HG03064 (cell line): Measurements from ENCODE around the gene ZNF587.
"Not testable (repeated sequence)": the region's sequence is repeated elsewhere in the genome, so short reads cannot be mapped to it uniquely, and the experiment has no call there.

Experiments
- ATAC-seq: cut with Tn5 transposase; IDR thresholded peaks from one replicate; pipeline ENCODE4 v1.9.1; 2021; ENCODE audit warnings: low read depth; ENCODE audit not compliant: unreplicated experiment

ZNF587 gene

GRCh38 chr19:57873883-57874799, 24.5 kb downstream of the ZNF587 start:
- not testable (repeated sequence) for ATAC-seq

- no peak for ATAC-seq
Observed at GRCh38 chr19:57886046-57886445, 36.4 kb downstream of the ZNF587 start.

- no peak for ATAC-seq
Observed at GRCh38 chr19:57887195-57887941, 37.7 kb downstream of the ZNF587 start.

- no peak for ATAC-seq
Observed at GRCh38 chr19:57888107-57888559, 38.5 kb downstream of the ZNF587 start.

GRCh38 chr19:57888560-57889231, 39.0 kb downstream of the ZNF587 start, which contains the start of gene ZNF814:
Gene ZNF814 (minus strand): TSS chr19:57889037. CDS start chr19:57888802, 235 bp downstream.
- peak; percentile 84 for ATAC-seq

GRCh38 chr19:57890706-57891105, 41.0 kb downstream of the ZNF587 start:
- not testable (repeated sequence) for ATAC-seq

GRCh38 chr19:57900311-57900710, 50.7 kb downstream of the ZNF587 start:
- ATAC-seq: no peak

GRCh38 chr19:57903618-57904184, 54.0 kb downstream of the ZNF587 start:
- no peak for ATAC-seq

- ATAC-seq: no peak
Observed at GRCh38 chr19:57905258-57905657, 55.6 kb downstream of the ZNF587 start.

- ATAC-seq: no peak
Observed at GRCh38 chr19:57907394-57907793, 57.7 kb downstream of the ZNF587 start.

- no peak for ATAC-seq
Observed at GRCh38 chr19:57914531-57914930, 64.9 kb downstream of the ZNF587 start.
